Measurements from ENCODE around the gene UBE4B. TPM values are rescaled to one million over a fixed set of nuclear protein-coding genes. Genes with fewer than 3 reads are reported as not detected.

The UBE4B gene
- total and polyA plus RNA-seq, 9 of the 15 experiments (the other 6 are each of a cell fraction or from before 2014, with no cell fraction given): 11.7 to 73.7 (median 40.1) TPM

- TF ChIP-seq PKNOX1 (IDR thresholded peaks at IDR 0.05) (peak; percentile 42; the same call in 1 of the 2 replicates), TBL1XR1 (IDR thresholded peaks at IDR 0.05; ENCODE audit: low read length in 2 of 2) (peak; percentile 10 to 13; a peak in 1 of 4 replicates), RREB1 (CRISPR knock-in tag; IDR thresholded peaks at IDR 0.05) (0 out of 2 replicates have a peak, but pooled peaks have one; percentile 16), CBX3 (IDR thresholded peaks at IDR 0.05; ENCODE audit: borderline replicate concordance in 1 of 2, low read length in 2 of 2) (peak in 1 of 2 experiments; percentile 48; a peak in 1 of 3 replicates), DMBX1 (CRISPR knock-in tag; IDR thresholded peaks at IDR 0.05; ENCODE audit: borderline replicate concordance) (peak; percentile 12; the same call in 1 of the 2 replicates), SAP30 (IDR thresholded peaks at IDR 0.05; ENCODE audit: borderline replicate concordance, insufficient read depth, low read depth, low read length, poor library complexity, severe bottlenecking) (peak; percentile 79), FUS (optimal IDR thresholded peaks at IDR 0.05; ENCODE audit: low read depth, low read length) (peak; percentile 82), ZNF740 (CRISPR knock-in tag; IDR thresholded peaks at IDR 0.05) (no peak), ZNF740 (tag; IDR thresholded peaks at IDR 0.05) (peak in 1 of 2 experiments; percentile 57; a peak in 1 of 4 replicates), ZBTB2 (IDR thresholded peaks at IDR 0.05) (peak; percentile 66), GTF3C2 (IDR thresholded peaks at IDR 0.05; ENCODE audit: borderline replicate concordance, extremely low read depth, insufficient read length) (no peak), RFX1 (IDR thresholded peaks at IDR 0.05) (peak; percentile 86), ZNF444 (CRISPR knock-in tag; IDR thresholded peaks at IDR 0.05) (peak; percentile 63; the same call in 1 of the 2 replicates)
These were observed at the start of gene UBE4B (continued) for GRCh38 chr1:10032590-10033358.

All from K562 (cell line).